ENCODE measurements around the gene SRPK3. TPM values are rescaled to one million over a fixed set of nuclear protein-coding genes. Genes with fewer than 3 reads are reported as not detected.

SRPK3 gene
- polyA plus RNA-seq, 4 donors, result 0.15 to 1.1 (median 0.27) TPM; not detected in 1

GRCh38 chrX:153783378-153784013, 2.7 kb downstream of the SRPK3 start:
- peaks cover 4 to 50% (median 6%) of the 10 kb centered on the region in 3 donors for H3K36me3 ChIP-seq (ENCODE audit: control insufficient read depth in 3 of 3, insufficient read depth in 2 of 3, low read depth in 1 of 3, low read length in 3 of 3)
- no peak overlapping the region for H3K4me3 ChIP-seq (ENCODE audit: low read depth in 1 of 3, low read length in 3 of 3)
- FAIRE-seq (no peak), DNase-seq (no peak)
- 77 to 91% (median 83%) methylated on average over 15 to 24 of the region's 24 CpGs for WGBS, 3 donors
- H3K27ac ChIP-seq (ENCODE audit: low read depth in 1 of 3, low read length in 2 of 3), result no peak overlapping the region
- H3K9me3 ChIP-seq (ENCODE audit: control insufficient read depth in 2 of 2, insufficient read depth in 1 of 2, low read depth in 1 of 2, low read length in 1 of 2), result no peaks in the 10 kb centered on the region
- H3K4me1 ChIP-seq (ENCODE audit: control insufficient read depth in 3 of 3, insufficient read depth in 2 of 3, low read depth in 1 of 3, low read length in 2 of 3), result no peaks in the 10 kb centered on the region
- H3K27me3 ChIP-seq (ENCODE audit: control insufficient read depth in 3 of 3, insufficient read depth in 3 of 3, low read length in 3 of 3), result peaks cover 0 to 4% (median 0%) of the 10 kb centered on the region in 3 donors

DNA sequence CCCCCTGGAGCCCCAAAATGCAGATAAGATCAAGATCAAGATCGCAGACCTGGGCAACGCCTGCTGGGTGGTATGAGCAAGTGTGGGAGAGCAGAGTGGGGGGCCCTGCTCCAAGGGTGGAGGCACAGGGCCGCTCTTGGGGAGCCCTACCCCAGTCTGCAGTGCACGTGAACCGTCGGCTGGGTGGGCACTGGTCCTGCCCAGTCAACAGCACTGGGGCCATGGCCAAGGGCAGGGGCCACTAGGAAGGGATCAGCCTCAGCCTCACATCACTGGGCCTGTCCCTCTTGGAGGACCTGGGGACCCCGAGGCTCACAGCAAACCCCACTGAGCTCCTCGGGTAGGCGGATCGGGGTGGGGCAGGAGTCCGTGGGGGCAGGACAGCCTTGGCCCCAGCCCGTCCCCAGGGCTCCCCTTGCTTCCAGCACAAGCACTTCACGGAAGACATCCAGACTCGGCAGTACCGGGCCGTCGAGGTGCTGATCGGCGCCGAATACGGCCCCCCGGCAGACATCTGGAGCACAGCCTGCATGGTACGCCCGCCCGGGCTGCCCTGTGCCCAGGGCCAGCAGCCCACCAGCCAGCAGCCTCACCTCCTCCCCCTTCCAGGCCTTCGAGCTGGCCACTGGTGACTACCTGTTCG, 3.6 kb downstream of the SRPK3 start:
- Histone ChIP-seq H3K36me3 (ENCODE audit: control insufficient read depth in 3 of 3, insufficient read depth in 2 of 3, low read depth in 1 of 3, low read length in 3 of 3) (peaks cover 4 to 55% (median 6%) of the 10 kb centered on the region in 3 donors), H3K27me3 (ENCODE audit: control insufficient read depth in 3 of 3, insufficient read depth in 3 of 3, low read length in 3 of 3) (peaks cover 0 to 4% (median 0%) of the 10 kb centered on the region in 3 donors), H3K9me3 (ENCODE audit: control insufficient read depth in 2 of 2, insufficient read depth in 1 of 2, low read depth in 1 of 2, low read length in 1 of 2) (no peaks in the 10 kb centered on the region), H3K27ac (ENCODE audit: low read depth in 1 of 3, low read length in 2 of 3) (no peak overlapping the region), H3K4me1 (ENCODE audit: control insufficient read depth in 3 of 3, insufficient read depth in 2 of 3, low read depth in 1 of 3, low read length in 2 of 3) (no peaks in the 10 kb centered on the region), H3K4me3 (ENCODE audit: low read depth in 1 of 3, low read length in 3 of 3) (no peak overlapping the region)
- no peak for DNase-seq
- 87 to 100% (median 92%) methylated on average over 6 to 27 of the region's 27 CpGs for WGBS, 3 donors
- FAIRE-seq, result no peak

- FAIRE-seq (no peak), DNase-seq (no peak)
- no peak overlapping the region for H3K27ac ChIP-seq (ENCODE audit: low read depth in 1 of 3, low read length in 2 of 3)
- no peak overlapping the region for H3K4me3 ChIP-seq (ENCODE audit: low read depth in 1 of 3, low read length in 3 of 3)
- H3K9me3 ChIP-seq (ENCODE audit: control insufficient read depth in 2 of 2, insufficient read depth in 1 of 2, low read depth in 1 of 2, low read length in 1 of 2), result no peaks in the 10 kb centered on the region
- WGBS, 3 donors, result 85 to 92% (median 87%) methylated on average over 9 to 15 of the region's 15 CpGs
- H3K27me3 ChIP-seq (ENCODE audit: control insufficient read depth in 3 of 3, insufficient read depth in 3 of 3, low read length in 3 of 3), result no peaks in the 10 kb centered on the region
- H3K36me3 ChIP-seq (ENCODE audit: control insufficient read depth in 3 of 3, insufficient read depth in 2 of 3, low read depth in 1 of 3, low read length in 3 of 3), result peaks cover 4 to 76% (median 6%) of the 10 kb centered on the region in 3 donors
- no peaks in the 10 kb centered on the region for H3K4me1 ChIP-seq (ENCODE audit: control insufficient read depth in 3 of 3, insufficient read depth in 2 of 3, low read depth in 1 of 3, low read length in 2 of 3)
These were observed 5.8 kb downstream of the SRPK3 start for GRCh38 chrX:153786669-153787068.

GRCh38 chrX:153789654-153790053, 8.8 kb downstream of the SRPK3 start:
- FAIRE-seq, result no peak
- Histone ChIP-seq H3K27me3 (ENCODE audit: control insufficient read depth in 3 of 3, insufficient read depth in 3 of 3, low read length in 3 of 3) (no peaks in the 10 kb centered on the region), H3K9me3 (ENCODE audit: control insufficient read depth in 2 of 2, insufficient read depth in 1 of 2, low read depth in 1 of 2, low read length in 1 of 2) (no peaks in the 10 kb centered on the region), H3K4me3 (ENCODE audit: low read depth in 1 of 3, low read length in 3 of 3) (no peak overlapping the region), H3K4me1 (ENCODE audit: control insufficient read depth in 3 of 3, insufficient read depth in 2 of 3, low read depth in 1 of 3, low read length in 2 of 3) (peaks cover 0 to 9% (median 0%) of the 10 kb centered on the region in 3 donors), H3K27ac (ENCODE audit: low read depth in 1 of 3, low read length in 2 of 3) (no peak overlapping the region), H3K36me3 (ENCODE audit: control insufficient read depth in 3 of 3, insufficient read depth in 2 of 3, low read depth in 1 of 3, low read length in 3 of 3) (peaks cover 4 to 73% (median 8%) of the 10 kb centered on the region in 3 donors)
- WGBS, 3 donors, result 88 to 95% (median 93%) methylated on average over 10 to 12 of the region's 12 CpGs
- DNase-seq, result no peak

GRCh38 chrX:153791104-153791852, 10.4 kb downstream of the SRPK3 start:
- FAIRE-seq (no peak), DNase-seq (no peak)
- WGBS, 3 donors, result 85 to 87% (median 86%) methylated on average over 17 of the region's 17 CpGs
- no peaks in the 10 kb centered on the region for H3K27me3 ChIP-seq (ENCODE audit: control insufficient read depth in 3 of 3, insufficient read depth in 3 of 3, low read length in 3 of 3)
- H3K9me3 ChIP-seq (ENCODE audit: control insufficient read depth in 2 of 2, insufficient read depth in 1 of 2, low read depth in 1 of 2, low read length in 1 of 2), result no peaks in the 10 kb centered on the region
- H3K36me3 ChIP-seq (ENCODE audit: control insufficient read depth in 3 of 3, insufficient read depth in 2 of 3, low read depth in 1 of 3, low read length in 3 of 3), result peaks cover 4 to 66% (median 4%) of the 10 kb centered on the region in 3 donors
- no peak overlapping the region for H3K4me3 ChIP-seq (ENCODE audit: low read depth in 1 of 3, low read length in 3 of 3)
- no peak overlapping the region for H3K27ac ChIP-seq (ENCODE audit: low read depth in 1 of 3, low read length in 2 of 3)
- peaks cover 0 to 19% (median 6%) of the 10 kb centered on the region in 3 donors for H3K4me1 ChIP-seq (ENCODE audit: control insufficient read depth in 3 of 3, insufficient read depth in 2 of 3, low read depth in 1 of 3, low read length in 2 of 3)

DNA sequence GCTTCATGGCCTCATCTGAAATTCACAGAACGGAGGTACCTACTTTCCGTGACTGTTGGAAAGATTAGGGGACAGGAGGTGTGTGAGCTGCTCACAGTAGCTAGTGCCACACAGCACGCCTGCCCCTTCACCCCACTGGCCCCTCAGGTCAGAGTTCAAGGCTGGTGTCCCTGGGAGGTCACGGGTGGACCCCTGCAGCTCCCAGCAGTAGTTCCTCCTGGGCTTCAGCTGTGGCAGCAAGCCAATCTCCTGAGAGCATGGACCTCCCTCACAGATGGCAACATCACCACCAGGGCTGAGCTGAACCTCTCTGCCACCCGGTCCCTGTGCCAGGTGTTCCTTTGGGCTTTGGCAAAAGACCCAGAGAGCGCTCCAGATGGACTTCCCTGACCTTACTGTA, 11.5 kb downstream of the SRPK3 start:
- peaks cover 2 to 66% (median 2%) of the 10 kb centered on the region in 3 donors for H3K36me3 ChIP-seq (ENCODE audit: control insufficient read depth in 3 of 3, insufficient read depth in 2 of 3, low read depth in 1 of 3, low read length in 3 of 3)
- DNase-seq (no peak), FAIRE-seq (no peak)
- WGBS, 3 donors, result 78 to 88% (median 83%) methylated on average over 5 to 6 of the region's 6 CpGs
- H3K4me1 ChIP-seq (ENCODE audit: control insufficient read depth in 3 of 3, insufficient read depth in 2 of 3, low read depth in 1 of 3, low read length in 2 of 3), result peaks cover 0 to 19% (median 6%) of the 10 kb centered on the region in 3 donors
- H3K4me3 ChIP-seq (ENCODE audit: low read depth in 1 of 3, low read length in 3 of 3), result no peak overlapping the region
- no peaks in the 10 kb centered on the region for H3K9me3 ChIP-seq (ENCODE audit: control insufficient read depth in 2 of 2, insufficient read depth in 1 of 2, low read depth in 1 of 2, low read length in 1 of 2)
- no peaks in the 10 kb centered on the region for H3K27me3 ChIP-seq (ENCODE audit: control insufficient read depth in 3 of 3, insufficient read depth in 3 of 3, low read length in 3 of 3)
- no peak overlapping the region for H3K27ac ChIP-seq (ENCODE audit: low read depth in 1 of 3, low read length in 2 of 3)

- Histone ChIP-seq H3K4me3 (ENCODE audit: low read depth in 1 of 3, low read length in 3 of 3) (peak overlapping the region; percentile 59 to 84 (median 69)), H3K27ac (ENCODE audit: low read depth in 1 of 3, low read length in 2 of 3) (peak overlapping the region; percentile 84 to 99 (median 97)), H3K9me3 (ENCODE audit: control insufficient read depth in 2 of 2, insufficient read depth in 1 of 2, low read depth in 1 of 2, low read length in 1 of 2) (no peaks in the 10 kb centered on the region), H3K4me1 (ENCODE audit: control insufficient read depth in 3 of 3, insufficient read depth in 2 of 3, low read depth in 1 of 3, low read length in 2 of 3) (peaks cover 0 to 19% (median 6%) of the 10 kb centered on the region in 3 donors), H3K27me3 (ENCODE audit: control insufficient read depth in 3 of 3, insufficient read depth in 3 of 3, low read length in 3 of 3) (no peaks in the 10 kb centered on the region), H3K36me3 (ENCODE audit: control insufficient read depth in 3 of 3, insufficient read depth in 2 of 3, low read depth in 1 of 3, low read length in 3 of 3) (peaks cover 0 to 66% (median 2%) of the 10 kb centered on the region in 3 donors)
- WGBS, 3 donors, result 12 to 43% (median 14%) methylated on average over 7 of the region's 7 CpGs
- FAIRE-seq (no peak), DNase-seq (peak in 1 of 2 donors; percentile 42)
These were observed 12.4 kb downstream of the SRPK3 start for GRCh38 chrX:153793291-153793690.

Data from small intestine (tissue), 7 donors.